SKM-1 treated with dmso at 0.1 percent for 144 hours (cell line): Measurements from ENCODE around the gene SLC7A9.
"Not testable (repeated sequence)": the region's sequence is repeated elsewhere in the genome, so short reads cannot be mapped to it uniquely, and the experiment has no call there.

Experiments
- DNase-seq: peaks from one replicate; lab custom pipeline; 2025; ENCODE audit not compliant: unreplicated experiment; lab: John Stamatoyannopoulos, UW

SLC7A9 gene

DNA sequence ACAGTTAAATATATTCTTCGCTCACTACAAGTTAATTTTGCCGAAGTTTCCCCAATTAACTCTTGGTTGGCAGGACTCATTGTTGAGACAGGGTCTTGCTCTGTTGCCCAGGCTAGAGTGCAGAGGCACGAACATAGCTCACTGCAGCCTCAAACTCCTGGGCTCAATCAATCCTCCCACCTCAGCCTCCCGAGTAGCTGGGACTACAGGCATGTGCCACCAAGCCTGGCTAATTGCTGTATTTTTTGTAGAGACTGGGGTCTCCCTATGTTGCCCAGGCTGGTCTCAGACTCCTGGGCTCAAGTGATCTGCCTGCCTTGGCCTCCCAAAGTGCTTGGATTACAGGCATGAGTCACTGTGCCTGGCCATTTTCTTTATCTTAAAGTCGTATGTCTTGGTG, 15.7 kb upstream of the SLC7A9 start:
- DNase-seq, result not testable (repeated sequence)

DNA sequence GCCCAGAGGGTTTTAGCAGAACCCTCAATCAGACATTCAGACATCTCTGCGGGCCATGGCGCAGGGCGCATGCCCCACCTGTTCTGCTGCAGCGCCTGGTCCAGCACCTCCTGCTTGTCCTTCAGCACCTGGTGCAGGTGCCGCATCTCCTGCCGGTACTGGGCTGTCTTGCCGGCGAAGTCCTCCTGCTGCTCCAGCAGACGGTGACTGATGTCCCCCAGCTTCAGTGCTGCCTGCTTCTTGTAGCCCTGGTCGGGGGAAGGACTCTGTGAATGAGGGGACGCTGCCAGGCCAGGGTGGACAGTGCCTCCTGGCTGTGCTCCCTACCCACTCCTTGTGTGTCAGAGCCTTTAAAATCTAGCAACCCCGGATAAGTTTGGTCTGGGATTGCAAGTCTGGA, 12.2 kb upstream of the SLC7A9 start:
- no peak for DNase-seq

DNA sequence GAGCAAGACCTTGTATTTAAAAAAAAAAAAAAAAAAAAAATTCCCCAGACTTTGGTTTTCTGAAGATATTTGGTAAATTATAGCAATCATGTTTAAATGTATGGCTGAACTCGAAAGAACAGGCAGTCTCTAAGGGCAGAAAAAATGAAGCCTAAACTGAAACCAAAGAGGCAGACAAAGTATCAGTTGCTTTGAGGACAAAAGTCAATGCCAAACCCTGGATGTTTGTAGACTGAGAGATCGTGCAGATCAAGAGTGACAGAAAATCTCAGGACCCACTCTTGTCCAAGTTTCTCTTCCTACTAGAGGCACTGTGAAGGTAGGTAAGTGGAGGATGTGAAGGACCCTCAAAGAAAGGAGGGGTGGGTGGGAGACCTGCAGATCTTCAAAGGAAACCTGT, 11.1 kb upstream of the SLC7A9 start:
- DNase-seq, result no peak

DNA sequence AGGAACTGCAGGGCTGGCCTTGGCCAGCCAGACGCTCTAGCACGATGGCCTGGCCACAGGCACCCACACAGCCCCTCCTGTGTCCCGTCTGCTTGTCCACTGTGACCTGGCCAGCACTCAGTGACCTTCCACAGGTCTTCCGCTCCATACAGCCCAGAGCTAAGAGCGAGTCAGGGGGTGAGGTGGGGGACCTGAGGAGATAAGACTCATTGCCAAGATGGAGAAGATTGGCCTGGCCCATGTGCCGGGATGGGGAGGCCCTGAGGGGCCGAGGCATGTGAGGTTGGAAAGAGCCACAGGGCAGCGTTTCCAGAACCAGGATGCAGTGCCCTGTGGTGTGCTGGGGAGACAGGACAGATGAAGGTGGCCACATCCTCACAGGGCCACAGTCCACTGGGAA, 10.2 kb upstream of the SLC7A9 start:
- DNase-seq, result no peak

DNA sequence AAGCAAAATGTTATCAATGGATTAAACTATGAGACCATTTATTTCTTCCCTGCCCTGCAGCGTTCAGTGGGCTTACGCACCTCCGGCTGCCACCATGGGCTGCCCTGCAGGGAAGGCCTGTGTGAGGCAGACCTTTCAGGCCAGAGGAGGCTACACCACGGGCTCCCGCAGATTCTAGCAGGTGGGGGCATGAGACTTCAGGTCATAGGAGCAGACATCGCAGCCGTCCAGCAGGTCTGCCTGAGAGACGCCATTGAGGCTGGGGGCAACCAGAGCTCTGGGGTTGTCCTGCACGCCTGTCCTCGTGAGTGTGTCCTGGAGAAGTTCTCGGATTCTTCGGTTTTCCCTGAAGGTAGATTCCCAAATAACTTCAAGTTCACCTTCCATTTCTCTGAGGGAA, 9.4 kb upstream of the SLC7A9 start:
- DNase-seq, result no peak

DNA sequence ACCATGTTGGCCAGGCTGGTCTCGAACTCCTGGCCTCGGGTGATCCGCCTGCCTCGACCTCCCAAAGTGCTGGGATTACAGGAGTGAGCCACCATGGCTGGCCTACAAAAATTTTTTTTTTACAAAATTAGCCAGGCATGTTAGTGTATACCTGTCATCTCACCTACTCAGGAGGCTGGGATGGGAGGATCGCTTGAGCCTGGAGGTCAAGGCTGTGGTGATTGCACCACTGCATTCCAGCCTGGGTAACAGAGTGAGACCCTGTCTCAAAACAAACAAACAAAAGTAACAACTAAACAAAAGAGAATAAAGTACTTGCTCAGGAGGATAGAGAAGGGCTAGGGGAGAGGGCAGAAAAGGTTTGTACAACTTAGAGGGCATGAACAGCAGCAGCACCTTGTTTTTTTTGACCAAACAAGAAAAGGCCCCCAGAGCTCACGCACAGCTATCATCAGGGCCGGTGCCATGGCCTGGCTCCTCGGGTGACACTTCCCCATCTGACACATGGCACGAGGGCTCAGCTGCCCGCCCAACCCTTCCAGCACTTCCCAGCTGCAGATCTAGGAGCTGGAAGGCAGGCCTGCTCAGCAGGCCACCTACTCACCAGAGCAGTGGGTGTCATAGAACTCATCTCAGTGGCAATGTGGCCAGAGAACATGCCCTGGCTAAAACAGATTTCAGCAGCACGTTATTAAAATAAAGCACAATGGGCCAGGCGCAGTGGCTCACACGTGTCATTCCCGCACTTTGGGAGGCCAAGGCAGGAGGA, 8.6 kb upstream of the SLC7A9 start:
- no peak for DNase-seq

DNA sequence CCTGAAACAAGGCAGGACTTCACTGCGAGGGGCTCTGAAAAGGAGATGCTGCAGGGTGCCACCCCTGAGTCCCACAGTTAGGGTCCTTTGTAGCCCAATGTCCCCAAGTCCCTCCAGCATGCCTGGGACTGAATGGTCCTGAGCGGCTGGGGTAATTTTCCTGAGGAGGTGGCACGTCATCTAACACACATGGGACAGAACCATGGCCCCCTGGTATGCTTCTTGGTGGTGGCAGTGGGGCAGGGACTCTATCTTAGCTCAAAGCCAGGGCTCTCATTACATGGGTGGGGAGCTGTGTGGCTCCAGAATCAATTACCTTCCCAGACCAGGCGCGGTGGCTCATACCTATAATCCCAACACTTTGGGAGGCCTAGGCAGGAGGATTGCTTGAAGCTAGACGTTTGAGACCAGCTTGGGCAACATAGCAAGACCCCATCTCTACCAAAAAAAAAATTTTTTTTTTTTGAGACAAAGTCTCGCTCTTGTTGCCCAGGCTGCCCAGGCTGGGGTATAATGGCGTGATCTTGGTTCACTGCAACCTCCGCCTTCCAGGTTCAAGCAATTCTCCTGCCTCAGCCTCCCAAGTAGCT, 7.9 kb upstream of the SLC7A9 start:
- DNase-seq, result no peak

DNA sequence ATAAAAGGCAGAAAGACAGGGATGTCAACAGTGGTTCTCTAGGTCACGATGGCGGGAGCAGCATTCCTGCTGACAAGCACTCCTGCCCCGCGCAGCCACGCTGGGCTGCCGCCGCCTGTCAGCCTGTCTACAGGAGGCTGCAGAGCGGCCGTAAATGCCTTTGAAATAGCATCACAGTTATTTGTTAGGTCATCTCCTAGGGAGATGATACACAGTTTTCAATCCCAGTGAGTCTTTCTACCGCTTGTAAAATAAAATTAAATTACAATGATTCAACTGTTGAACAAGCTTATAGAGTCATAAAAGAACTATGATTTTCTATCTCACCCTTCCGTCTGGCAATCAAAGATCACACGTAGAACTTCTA, 7.3 kb upstream of the SLC7A9 start:
- no peak for DNase-seq

DNA sequence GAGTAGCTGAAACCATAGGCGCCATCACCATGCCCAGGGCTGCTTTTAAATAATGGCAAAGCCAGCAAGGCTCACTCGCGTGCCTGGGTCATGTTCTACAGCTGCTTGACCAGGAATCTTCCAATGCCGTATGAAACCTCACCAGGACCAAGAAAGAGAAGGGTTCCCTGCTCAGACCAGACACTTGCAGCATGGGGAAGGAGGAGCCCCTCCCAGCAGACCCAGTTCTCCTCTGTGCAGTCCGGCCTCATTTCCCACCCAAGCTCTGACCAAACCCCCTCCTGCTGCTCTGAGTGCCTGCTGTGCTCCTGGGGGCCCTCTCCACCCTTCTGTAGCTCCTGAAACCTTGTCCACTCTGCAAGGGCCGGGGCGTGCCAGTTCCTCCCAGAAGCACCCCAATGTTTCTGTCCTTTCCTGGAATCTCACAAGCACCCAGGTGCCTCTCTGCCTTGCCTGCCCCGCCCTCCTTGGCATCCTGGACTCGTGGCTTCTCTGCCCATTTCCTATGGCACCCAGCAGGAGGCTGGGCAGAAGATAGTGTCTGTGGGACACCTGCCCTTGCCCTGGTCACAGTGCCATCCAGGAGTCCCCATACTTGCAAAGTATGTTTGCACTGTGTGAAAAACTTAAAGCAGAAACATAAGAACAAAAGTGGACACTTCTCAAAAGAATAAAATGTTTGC, 6.8 kb upstream of the SLC7A9 start:
- DNase-seq, result no peak

DNA sequence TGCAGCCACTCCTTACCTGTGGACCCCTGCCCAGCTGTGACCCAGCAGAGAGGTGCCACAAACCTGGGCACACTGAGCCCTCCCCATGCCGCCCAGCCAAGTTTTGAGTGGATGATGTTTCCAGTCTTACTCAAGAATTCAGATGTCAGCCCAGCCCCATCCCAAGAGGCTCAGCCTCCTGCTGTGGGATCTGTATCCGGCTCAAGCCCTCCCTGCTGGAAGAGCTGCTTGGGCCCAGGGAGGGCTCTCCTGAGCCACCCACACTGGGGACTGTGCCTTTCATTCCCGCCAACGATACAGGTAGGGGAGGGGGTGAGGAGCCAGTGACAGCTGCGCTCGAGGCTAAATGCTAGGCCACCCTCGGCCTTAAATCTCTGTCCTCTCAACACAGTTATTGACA, 5.9 kb upstream of the SLC7A9 start:
- no peak for DNase-seq

DNA sequence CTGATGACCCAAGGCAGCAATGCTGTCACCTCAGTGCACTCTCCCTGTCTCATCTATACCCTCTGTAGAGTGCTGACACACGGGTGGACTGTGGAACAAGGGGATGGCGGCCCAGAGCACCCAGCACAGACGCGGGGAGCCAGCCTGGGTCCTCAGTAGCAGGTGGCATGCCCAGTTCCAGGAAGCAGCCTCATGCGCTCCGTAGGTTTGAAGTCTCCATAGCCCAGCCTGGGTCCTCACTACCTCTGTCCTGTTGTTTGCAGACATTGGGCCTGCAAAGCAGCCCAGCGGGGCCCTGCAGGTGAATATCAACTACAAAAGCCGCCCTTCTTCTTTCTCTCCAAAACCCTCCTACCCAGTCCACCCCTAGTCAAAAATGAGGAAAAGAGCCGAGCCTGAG, 5.0 kb upstream of the SLC7A9 start:
- no peak for DNase-seq

DNA sequence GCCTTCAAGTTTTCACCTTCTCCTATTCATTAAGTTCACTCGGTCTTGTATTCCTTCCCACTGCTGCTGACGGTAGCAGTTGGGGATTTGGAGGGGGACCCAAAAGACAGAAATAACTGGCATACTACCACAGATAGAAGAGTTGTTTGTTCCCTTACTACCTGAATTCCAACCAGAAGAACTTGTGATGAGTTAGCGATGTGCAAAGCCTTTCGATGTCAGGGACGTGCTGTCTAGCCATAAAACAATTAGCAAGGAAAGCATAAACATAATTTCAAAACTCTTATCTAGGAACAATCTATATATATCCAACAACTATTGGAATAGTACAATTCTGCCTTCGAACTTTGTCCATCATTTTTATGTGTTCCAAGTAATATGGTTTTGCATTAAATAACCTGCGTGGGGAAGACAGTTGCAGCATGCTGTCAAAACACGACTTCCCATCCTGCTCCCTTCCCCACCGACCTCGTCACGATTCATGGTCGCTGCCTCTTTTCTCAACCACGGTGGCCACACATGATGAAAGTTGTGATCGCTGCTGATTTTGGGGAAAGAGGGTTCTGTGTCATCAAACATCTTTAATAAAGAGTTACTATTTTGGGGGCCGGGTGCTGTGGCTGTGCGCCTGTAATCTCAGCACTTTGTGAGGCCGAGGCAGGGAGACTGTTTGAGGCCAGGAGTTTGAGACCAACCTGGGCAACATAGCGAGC, 3.8 kb upstream of the SLC7A9 start:
- no peak for DNase-seq

DNA sequence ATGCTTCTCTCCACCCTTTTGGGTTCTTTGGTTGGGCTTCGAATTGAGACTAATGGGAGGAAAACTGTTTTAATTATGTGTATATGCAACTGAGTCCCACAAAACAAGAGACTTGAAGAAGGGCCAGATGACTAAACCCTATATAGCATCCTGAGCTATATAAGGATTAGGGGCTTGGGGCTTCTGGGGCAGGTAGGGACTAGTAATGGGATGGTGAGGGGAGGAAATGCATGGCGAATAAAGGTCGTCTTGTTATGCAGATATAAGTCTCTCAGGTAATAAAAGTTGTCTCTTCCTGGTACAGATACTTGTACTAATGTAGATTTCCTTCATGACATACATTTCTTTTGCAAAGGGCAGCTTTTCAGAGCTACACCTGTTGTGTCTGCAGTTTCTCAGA, 2.8 kb upstream of the SLC7A9 start:
- no peak for DNase-seq

DNA sequence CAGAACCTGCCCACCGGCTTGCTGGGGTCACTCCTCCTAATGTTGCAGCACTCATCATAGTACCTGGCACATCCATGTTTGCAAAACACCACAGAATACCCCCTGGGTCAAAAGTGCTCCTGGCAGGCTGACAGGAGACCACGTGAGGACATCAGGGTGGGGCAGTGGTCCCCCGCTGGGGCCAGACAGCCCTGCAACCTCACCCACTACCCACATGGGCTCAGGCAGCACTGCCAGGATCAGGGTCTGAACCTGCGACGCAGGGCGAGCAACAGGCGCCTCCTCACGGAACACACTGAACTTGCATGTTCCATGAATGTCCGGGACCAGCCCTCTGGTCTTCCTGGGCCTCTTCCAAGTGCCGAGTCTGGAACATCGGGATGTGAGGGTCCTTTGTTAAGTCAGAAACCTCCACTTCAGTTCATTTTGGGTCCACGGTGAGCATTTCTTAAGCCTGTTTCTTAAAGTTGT, 1.4 kb upstream of the SLC7A9 start:
- no peak for DNase-seq

DNA sequence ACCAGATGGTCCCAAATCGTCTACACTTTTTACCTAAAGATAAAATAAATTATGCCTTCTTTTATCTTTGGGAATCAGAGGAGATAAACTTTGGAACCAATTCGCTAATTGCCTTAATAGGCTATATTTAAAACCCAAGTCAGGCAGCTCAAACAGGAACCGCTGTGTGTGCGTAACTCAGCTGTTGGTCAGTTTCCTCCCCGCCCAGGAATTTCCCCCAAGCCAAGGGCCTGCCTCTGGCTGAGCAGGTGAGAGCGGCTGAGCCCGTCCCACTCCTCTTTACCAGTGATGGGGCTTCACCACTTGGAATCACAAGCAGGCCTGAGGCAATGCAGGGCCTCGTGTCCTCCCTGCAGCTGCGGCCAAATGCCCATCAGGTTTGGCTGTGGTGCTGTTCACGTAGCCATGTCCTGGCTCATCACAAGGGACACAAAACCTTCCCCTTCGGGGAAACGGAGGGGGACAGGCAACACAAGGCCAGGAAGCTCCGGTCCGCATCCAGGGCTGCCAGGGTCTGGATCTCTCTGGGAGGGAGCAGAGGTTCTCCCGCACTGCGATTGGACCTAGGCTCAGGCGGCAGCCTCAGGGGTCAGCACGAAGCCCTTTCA, 503 bp upstream of the SLC7A9 start:
- no peak for DNase-seq

DNA sequence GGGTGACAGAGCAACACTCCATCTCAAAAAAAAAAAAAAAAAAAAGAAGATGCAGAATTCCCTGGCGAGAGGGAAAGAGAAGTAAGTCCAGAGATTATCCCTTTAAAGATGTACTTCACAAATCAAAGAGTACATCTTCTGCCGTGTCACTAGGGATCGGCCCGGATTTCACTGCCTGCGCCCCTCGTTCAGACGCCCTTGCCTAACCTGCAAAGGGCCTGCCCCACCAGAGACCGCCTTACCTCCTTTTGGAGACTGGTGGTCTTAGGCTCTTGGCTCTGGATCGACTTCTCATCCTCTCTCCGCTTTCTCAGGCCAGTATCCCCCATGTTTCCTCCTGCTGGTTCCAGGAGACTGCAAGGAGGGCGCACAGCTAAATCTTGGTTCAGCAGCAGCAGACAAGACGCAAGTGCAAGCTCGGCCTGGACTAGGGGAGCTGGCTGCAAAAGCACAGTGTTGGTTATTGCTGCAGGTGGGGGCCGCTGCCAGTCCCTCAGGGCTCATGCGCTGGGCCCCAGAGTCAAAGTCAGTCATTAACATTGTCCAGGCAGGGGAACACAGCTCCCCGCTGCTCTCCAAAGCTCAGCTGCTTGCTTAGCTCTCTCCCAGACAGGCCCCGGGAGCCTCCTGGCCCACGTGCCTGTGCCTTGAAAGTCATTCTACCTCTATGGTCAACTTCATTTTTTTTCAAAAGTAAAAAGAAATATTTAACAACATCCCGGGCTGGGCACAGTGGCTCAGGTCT, 1.2 kb downstream of the SLC7A9 start:
- DNase-seq, result no peak

DNA sequence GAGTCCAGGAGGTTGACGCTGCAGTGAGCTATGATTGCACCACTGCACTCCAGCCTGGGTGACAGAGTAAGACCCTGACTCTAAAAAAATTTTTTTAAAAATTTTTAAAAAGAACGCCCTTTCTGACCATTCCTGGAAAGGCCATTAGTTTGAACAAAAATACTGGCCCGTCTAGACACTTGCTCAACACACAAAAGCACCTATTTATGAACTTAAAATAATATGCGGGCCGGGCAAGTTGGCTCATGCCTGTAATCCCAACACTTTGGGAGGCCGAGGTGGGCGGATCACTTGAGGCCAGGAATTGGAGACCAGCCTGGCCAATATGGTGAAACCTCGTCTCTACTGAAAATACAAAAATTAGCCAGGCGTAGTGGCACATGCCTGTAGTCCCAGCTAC, 2.1 kb downstream of the SLC7A9 start:
- DNase-seq, result not testable (repeated sequence)

DNA sequence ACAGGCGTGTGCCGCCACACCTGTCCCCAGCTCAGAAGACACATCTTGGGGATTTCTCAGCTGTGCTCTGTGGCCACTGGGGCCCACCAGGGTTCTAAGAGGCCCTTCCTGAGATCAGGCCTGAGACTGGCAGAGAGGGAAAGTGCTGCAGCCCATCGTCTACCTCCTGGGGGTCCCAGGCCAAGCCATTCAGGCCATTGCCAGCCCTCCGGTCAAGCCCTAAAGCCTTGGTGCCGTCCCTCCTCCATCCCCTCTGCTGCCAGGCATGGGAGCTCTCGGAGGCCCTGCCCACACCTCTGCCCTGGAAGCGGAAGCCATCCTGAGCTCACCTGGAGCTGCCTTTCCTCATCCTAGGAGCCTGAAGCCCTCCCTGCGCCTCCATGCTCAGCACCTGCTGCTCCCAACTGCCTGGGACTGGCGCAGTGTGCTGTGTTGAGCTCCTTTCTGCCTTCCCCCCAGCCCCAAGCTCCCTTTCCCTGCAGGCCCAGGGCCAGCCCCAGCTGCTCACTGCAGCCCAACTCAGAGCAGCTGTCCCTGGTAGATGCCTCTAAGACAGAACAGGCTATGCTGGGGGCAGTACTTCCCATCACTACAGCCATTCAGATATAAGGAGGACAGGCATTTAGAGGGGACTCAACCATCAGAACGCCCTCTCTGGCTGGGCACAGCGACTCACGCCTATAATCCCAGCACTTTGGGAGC, 2.9 kb downstream of the SLC7A9 start:
- no peak for DNase-seq

DNA sequence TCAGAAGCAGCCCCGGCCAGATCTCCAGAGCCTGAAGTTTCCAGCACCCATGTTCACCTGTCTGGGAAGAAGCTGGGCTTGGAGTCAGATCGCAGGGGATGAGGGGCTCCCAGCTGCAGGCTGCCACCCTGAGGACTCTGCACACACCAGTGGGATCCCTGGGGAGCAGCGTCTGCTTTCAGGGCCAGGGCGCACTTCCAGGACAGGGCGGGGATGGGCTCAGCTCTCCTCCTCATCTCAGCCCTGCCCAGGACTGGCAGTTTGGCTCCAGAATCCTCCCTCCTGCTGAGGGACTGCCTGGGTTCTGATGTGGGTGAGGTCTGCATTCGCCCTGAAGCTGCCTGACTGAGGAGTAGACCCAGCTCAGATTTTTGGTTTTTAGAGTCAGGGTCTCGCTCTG, 3.5 kb downstream of the SLC7A9 start:
- no peak for DNase-seq

DNA sequence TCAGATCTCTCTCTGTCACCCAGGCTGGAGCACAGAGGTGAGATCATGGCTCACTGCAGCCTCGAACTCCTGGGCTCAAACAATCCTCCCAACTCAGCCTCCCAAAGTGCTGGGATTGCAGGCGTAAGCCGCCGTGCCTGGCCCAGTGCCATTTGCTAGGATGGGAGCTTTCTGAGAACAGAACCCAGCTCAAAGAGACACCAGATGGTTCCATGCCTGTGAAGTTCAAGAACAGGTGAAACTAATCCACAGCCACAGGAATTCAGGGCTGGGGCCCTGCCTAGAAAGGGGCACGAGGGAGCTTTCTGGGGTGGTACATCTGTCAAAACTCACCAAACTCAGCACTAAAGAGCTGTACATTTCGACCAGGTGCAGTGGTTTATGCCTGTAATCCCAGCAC, 4.2 kb downstream of the SLC7A9 start:
- no peak for DNase-seq
